Fibroblast of the aortic adventitia (primary cell): ENCODE data around the gene CUBN. TPM values are rescaled to one million over a fixed set of nuclear protein-coding genes. Genes with fewer than 3 reads are reported as not detected.

Experiments used
- DNase-seq: peaks from one replicate; pipeline ENCODE4 v3.0.0-alpha.2; 2010; ENCODE audit warnings: low read depth
- H3K4me3 ChIP-seq: 2 replicates; pipeline ENCODE4 v1.5.1; 2011; ENCODE audit warnings: low read depth, mild to moderate bottlenecking, control low read depth, low read length, moderate library complexity
- CTCF ChIP-seq: IDR thresholded peaks from 2 replicates; pipeline ENCODE4 v1.5.1; 2011; ENCODE audit warnings: mild to moderate bottlenecking, low read length, control low read depth, inconsistent platforms; ENCODE audit not compliant: insufficient read depth
- total RNA-seq: library from RNA; depleted of rRNA; stranded (reverse); fragments of >200 nt; gene quantifications from 2 replicates; pipeline ENCODE4 v1.2.3, GENCODE V29; 2012; ENCODE audit warnings: low replicate concordance

CUBN gene
- total RNA-seq, 1 donor: 4.2 TPM

GRCh38 chr10:16817125-16818019 is 312.2 kb downstream of the CUBN start, which contains the start of gene RSU1:
TSS of gene RSU1 (minus strand) at chr10:16817424. CDS start at chr10:16817081, 343 bp downstream.
- peak; percentile 100 for DNase-seq
- no peak for TF ChIP-seq CTCF
- peak within 1 kb of the TSS; percentile 90 for H3K4me3 ChIP-seq

DNA sequence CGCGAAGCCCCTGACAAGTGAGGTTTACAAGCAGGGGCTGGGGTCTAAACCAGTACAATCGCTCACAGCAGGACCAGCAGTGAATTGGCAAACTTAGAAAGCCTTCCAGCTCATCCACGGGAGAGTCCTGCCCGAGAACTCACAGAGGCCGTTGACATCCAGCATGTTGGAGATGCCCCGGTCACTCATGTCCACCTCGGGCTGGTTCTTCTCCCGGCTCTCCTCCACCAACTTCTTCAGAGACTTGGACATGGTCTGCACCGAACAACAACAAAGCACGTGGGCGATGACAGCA is 312.8 kb downstream of the CUBN start:
- peak overlapping the region; percentile 90 for H3K4me3 ChIP-seq
- no peak for TF ChIP-seq CTCF
- DNase-seq: no peak

- no peak for TF ChIP-seq CTCF
- peak; percentile 4 for DNase-seq
- H3K4me3 ChIP-seq: peak overlapping the region; percentile 90
These were observed 313.4 kb downstream of the CUBN start for GRCh38 chr10:16816171-16816570.

DNA sequence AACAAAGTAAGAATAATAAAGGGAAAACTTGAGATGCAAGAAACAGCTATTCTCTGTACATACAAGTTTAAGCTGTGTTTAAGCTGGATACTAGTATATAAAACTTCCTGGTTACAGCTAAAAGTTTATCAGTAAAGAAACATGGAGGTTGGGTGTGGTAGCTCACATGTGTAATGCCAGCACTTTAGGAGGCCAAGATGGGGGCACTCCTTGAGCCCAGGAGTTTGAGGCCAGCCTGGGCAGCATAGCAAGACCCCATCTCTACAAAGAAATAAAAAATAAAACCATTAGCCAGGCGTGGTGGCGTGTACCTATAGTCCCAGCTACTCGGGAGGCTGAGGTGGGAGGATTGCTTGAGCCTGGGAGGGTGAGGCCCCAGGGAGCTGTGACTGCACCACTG is 315.6 kb downstream of the CUBN start:
- no peak overlapping the region for H3K4me3 ChIP-seq
- no peak for DNase-seq
- no peak for TF ChIP-seq CTCF

- TF ChIP-seq CTCF: no peak
- no peak for DNase-seq
- H3K4me3 ChIP-seq: no peak overlapping the region
These were observed 316.9 kb downstream of the CUBN start for GRCh38 chr10:16812676-16813075.

GRCh38 chr10:16811765-16812164 is 317.8 kb downstream of the CUBN start:
- H3K4me3 ChIP-seq: no peak overlapping the region
- no peak for TF ChIP-seq CTCF
- no peak for DNase-seq

GRCh38 chr10:16811292-16811691 is 318.3 kb downstream of the CUBN start:
- DNase-seq: no peak
- H3K4me3 ChIP-seq: no peak overlapping the region
- no peak for TF ChIP-seq CTCF
